HG03558 (cell line): ENCODE measurements around the gene IFT81.

Source experiments
- ATAC-seq: cut with Tn5 transposase; IDR thresholded peaks from one replicate; pipeline ENCODE4 v1.9.1; 2021; ENCODE audit warnings: moderate number of reproducible peaks; ENCODE audit not compliant: unreplicated experiment; ENCODE audit errors: extremely low read depth

The IFT81 gene

DNA sequence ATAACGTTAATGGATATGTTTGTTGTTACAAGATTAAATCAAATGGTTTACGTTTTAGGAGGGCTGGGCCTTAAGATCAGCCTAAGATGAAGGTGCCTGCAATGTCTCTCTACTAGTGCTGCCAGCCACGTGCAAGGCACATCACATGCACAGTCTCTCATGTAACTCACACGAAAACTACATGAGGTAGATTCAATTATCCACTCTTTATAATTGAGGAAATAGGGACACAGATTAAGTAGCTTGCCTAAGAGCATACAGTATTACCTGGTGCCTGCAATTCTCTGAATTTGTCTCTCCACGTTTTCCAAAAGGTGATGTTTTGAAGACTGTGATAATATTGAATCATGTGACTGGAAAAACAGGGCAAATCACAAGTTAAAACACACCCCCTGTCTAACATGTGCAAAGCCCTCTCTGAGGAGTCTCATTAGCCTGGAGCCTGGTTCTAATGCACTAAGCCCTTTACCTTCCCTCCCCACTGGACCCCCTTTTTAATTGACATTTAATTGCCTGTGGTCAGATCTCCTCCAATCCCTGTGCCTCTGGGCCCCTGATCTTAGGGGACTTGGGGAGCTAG is 142.3 kb downstream of the IFT81 start:
- no peak for ATAC-seq

DNA sequence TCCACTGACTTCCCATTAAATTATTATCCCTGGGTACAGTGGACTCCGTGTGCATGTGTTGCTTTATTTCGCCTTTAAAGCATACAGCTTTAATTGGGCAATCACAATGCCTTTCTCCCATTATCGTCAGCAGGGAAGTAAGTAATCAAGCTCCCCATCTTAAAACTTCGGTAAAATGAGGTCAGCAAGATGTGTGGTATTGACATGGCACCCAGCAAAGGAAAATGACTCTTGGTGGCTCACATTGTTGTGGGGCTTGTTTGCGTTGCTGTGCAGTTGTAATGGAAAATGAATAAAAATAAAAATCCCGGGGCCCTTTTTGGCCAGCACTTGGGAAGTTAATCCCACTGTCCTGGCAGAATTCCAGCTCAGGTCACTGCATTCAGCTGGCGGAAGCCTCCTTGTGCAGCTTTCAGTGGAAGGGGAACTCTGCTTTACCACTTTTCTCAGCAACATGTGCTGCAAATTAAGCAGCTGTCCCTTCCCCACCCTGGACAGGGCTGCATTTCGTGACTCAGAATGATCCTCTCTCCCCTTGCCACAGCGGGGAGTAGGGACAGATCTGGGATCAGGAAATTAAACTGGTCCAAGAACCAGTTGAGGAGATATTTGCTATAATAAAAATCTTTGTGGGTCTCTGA is 142.9 kb downstream of the IFT81 start:
- ATAC-seq: no peak
